ENCODE results near the gene GEMIN4. TPM values are rescaled to one million over a fixed set of nuclear protein-coding genes. Genes with fewer than 3 reads are reported as not detected.

GEMIN4 gene
- total and polyA plus RNA-seq, 2 donors (not counting 1 experiment from before 2014, with no cell fraction given), result 7.4 to 9.3 TPM

DNA sequence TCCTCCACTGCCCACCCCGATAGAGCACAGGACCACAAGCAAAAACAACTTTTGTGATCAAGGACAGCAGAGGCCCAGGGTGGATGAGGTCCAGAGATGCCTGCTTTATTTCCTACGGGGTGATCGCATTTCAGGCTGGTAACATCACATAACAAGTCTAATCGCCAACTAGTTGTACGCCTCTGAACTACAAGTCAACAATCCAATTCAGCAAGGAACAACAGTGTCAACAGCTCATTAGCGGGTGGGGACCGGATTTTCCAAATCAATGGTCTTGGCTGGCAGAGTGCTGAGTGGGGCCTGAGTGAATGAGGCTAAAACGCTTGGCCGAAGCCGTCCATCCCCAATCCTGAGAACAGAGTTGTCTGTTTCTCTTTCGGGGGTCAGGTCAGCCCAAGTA lies 47.2 kb upstream of the GEMIN4 start:
- H3K27ac ChIP-seq (ENCODE audit: insufficient read depth, low read length), result no peak overlapping the region
- H4K20me1 ChIP-seq (ENCODE audit: control insufficient read depth, extremely low read depth, insufficient read depth, low read length), result no peaks in the 10 kb centered on the region
- no peak for TF ChIP-seq EZH2 (IDR thresholded peaks at IDR 0.05; ENCODE audit: low read length, missing control alignments)
- TF ChIP-seq CTCF (conservative IDR thresholded peaks at IDR 0.05 in 1 of 2, IDR thresholded peaks at IDR 0.05 in 1 of 2; ENCODE audit: low read depth in 1 of 2, low read length in 2 of 2), result no peak
- H3K36me3 ChIP-seq (ENCODE audit: control insufficient read depth, insufficient read depth, low read length), result peaks cover 6% of the 10 kb centered on the region
- peaks cover 3% of the 10 kb centered on the region for H3K4me1 ChIP-seq (ENCODE audit: control insufficient read depth, extremely low read depth, insufficient read depth, low read length)
- H3K27me3 ChIP-seq (ENCODE audit: control insufficient read depth, insufficient read depth, low read length), result no peaks in the 10 kb centered on the region
- H3K9ac ChIP-seq (ENCODE audit: insufficient read depth, low read length), result no peak overlapping the region
- no peak overlapping the region for H3K4me2 ChIP-seq (ENCODE audit: extremely low read depth, insufficient read depth, low read length)
- H3K9me3 ChIP-seq (ENCODE audit: control insufficient read depth, insufficient read depth, low read depth, low read length), result no peaks in the 10 kb centered on the region
- DNase-seq (ENCODE audit: low read depth in 2 of 2), result no peak
- H3K4me3 ChIP-seq (replicated peaks in 1 of 4; ENCODE audit: control extremely low read depth in 1 of 4, insufficient read depth in 1 of 4, low read depth in 3 of 4, low read length in 4 of 4), result no peak overlapping the region
- no peaks in the 10 kb centered on the region for H3K79me2 ChIP-seq (ENCODE audit: control insufficient read depth, insufficient read depth, low read length)
- H2AFZ ChIP-seq (ENCODE audit: low read length), result no peak overlapping the region

- Histone ChIP-seq H3K79me2 (ENCODE audit: control insufficient read depth, insufficient read depth, low read length) (no peaks in the 10 kb centered on the region), H3K36me3 (ENCODE audit: control insufficient read depth, insufficient read depth, low read length) (peaks cover 6% of the 10 kb centered on the region), H3K9ac (ENCODE audit: insufficient read depth, low read length) (no peak overlapping the region), H3K4me3 (replicated peaks in 1 of 4; ENCODE audit: control extremely low read depth in 1 of 4, insufficient read depth in 1 of 4, low read depth in 3 of 4, low read length in 4 of 4) (no peak overlapping the region), H3K4me2 (ENCODE audit: extremely low read depth, insufficient read depth, low read length) (no peak overlapping the region), H3K27ac (ENCODE audit: insufficient read depth, low read length) (no peak overlapping the region), H4K20me1 (ENCODE audit: control insufficient read depth, extremely low read depth, insufficient read depth, low read length) (no peaks in the 10 kb centered on the region), H3K9me3 (ENCODE audit: control insufficient read depth, insufficient read depth, low read depth, low read length) (no peaks in the 10 kb centered on the region), H2AFZ (ENCODE audit: low read length) (no peak overlapping the region), H3K4me1 (ENCODE audit: control insufficient read depth, extremely low read depth, insufficient read depth, low read length) (peaks cover 3% of the 10 kb centered on the region), H3K27me3 (ENCODE audit: control insufficient read depth, insufficient read depth, low read length) (no peaks in the 10 kb centered on the region)
- DNase-seq (ENCODE audit: low read depth in 2 of 2), result no peak
- TF ChIP-seq EZH2 (IDR thresholded peaks at IDR 0.05; ENCODE audit: low read length, missing control alignments) (no peak), CTCF (conservative IDR thresholded peaks at IDR 0.05 in 1 of 2, IDR thresholded peaks at IDR 0.05 in 1 of 2; ENCODE audit: low read depth in 1 of 2, low read length in 2 of 2) (no peak)
These were observed 46.2 kb upstream of the GEMIN4 start for GRCh38 chr17:798246-798645.

DNA sequence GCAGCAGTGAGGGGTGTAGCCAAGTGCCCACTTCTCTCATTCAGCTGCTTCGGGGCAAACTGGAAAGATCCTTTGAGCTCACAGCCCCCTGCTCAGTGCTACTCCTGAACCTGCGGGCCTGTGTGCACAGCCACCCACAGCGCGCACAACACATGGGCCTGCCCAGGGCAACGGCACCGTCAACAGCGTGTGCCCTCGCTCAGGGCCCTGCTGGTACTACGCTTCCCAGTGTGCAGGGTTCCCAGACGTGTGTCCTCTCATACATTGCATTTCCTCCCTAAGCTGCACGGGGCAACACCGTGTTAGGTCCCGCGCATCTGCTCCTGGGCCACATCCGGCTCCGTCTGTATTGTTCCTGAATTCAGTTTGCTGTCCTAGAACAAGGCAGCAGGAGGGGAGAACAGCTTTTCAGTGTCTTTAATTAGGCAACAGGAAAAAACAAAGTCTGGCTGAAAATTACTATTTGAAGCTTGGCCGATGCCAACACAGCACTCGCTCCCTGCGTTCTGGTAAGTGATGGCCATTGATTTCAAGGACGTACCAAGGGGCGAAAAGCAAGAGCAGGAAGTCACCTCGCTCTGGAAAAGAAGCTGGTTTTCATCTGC lies 45.3 kb upstream of the GEMIN4 start:
- Histone ChIP-seq H3K4me1 (ENCODE audit: control insufficient read depth, extremely low read depth, insufficient read depth, low read length) (peaks cover 3% of the 10 kb centered on the region), H3K36me3 (ENCODE audit: control insufficient read depth, insufficient read depth, low read length) (peaks cover 7% of the 10 kb centered on the region), H3K9me3 (ENCODE audit: control insufficient read depth, insufficient read depth, low read depth, low read length) (no peaks in the 10 kb centered on the region), H3K79me2 (ENCODE audit: control insufficient read depth, insufficient read depth, low read length) (no peaks in the 10 kb centered on the region), H3K4me3 (replicated peaks in 1 of 4; ENCODE audit: control extremely low read depth in 1 of 4, insufficient read depth in 1 of 4, low read depth in 3 of 4, low read length in 4 of 4) (no peak overlapping the region), H3K9ac (ENCODE audit: insufficient read depth, low read length) (no peak overlapping the region), H4K20me1 (ENCODE audit: control insufficient read depth, extremely low read depth, insufficient read depth, low read length) (no peaks in the 10 kb centered on the region), H3K27ac (ENCODE audit: insufficient read depth, low read length) (no peak overlapping the region), H3K27me3 (ENCODE audit: control insufficient read depth, insufficient read depth, low read length) (no peaks in the 10 kb centered on the region), H3K4me2 (ENCODE audit: extremely low read depth, insufficient read depth, low read length) (no peak overlapping the region), H2AFZ (ENCODE audit: low read length) (no peak overlapping the region)
- no peak for DNase-seq (ENCODE audit: low read depth in 2 of 2)
- no peak for TF ChIP-seq EZH2 (IDR thresholded peaks at IDR 0.05; ENCODE audit: low read length, missing control alignments)
- TF ChIP-seq CTCF (conservative IDR thresholded peaks at IDR 0.05 in 1 of 2, IDR thresholded peaks at IDR 0.05 in 1 of 2; ENCODE audit: low read depth in 1 of 2, low read length in 2 of 2), result no peak
